22Rv1 (cell line): Measurements from ENCODE around the gene HS3ST3B1.

ENCODE experiments used
- H3K27ac ChIP-seq: fragments of 450-650 bp; 2 replicates; pipeline ENCODE4 v1.5.1; 2017
- CTCF ChIP-seq: fragments of 450-650 bp; IDR thresholded peaks from 2 replicates; pipeline ENCODE4 v1.5.1; 2017; ENCODE audit warnings: mild to moderate bottlenecking
- ZFX ChIP-seq: fragments of 450-650 bp; IDR thresholded peaks from 2 replicates; pipeline ENCODE4 v1.6.1; 2017; ENCODE audit warnings: antibody characterized with exemption, borderline replicate concordance

Gene HS3ST3B1

DNA sequence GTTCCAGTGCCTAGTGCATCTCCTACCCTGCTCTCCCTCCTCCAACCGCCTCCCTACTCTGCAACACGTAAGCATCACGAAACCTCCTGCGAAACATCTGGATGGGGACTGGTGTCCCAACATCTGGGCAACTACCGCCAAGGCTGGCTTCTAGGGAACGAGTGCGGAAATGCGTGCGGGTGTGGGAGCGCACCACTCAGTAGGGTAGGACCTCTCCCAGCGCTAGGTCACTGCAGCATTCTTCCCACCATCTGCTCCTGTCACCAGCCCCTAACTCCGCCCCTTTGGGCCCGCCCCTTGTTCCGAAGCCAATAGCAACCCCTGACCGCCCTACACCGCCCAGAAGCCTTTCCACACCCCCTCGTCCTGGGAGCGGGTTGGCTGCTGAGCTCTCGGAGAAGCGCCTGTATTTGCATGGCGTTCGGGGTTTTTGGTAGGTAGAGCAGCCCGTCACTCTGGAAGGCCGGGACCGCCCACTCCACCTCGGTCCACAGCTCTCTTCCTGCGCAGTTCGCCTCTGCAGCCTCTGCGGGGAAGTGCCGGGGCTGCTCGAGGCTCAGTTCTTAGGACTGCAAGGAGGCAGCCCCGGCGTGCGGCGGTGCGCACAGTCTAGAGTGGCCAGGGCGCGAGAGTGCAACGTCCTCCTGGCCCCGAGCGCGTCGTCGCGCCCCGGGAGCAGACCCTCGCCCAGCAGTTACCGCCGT lies at the start of gene HS3ST3B1:
Gene HS3ST3B1, plus strand, starts transcription at position 507 of the 704 bp plus-strand sequence. CDS start 438 bp downstream, outside the sequence.
- no peak for TF ChIP-seq CTCF
- no peak for TF ChIP-seq ZFX
- peak within 1 kb of the TSS; percentile 52; the same call in 1 of the 2 replicates for H3K27ac ChIP-seq

DNA sequence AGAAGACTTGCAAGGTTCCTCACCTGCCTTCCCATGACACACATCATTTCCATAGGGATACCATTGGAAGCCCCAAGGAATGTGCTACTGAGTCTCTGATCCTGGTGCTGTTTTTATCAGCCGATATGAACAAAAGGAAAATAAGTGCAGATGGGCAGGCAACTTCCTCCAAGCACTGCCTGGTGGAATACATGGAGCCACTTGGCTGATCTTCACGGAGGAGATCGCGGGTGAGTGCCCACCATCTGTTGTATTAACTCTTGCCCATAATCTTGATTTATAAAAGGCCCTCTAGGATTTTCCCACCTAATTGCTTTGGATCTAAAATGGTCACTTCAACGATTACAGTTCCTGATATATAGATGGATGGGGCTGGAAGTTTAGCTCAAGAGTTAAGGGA lies 39.5 kb upstream of the HS3ST3B1 start:
- no peak for TF ChIP-seq ZFX
- TF ChIP-seq CTCF: no peak

DNA sequence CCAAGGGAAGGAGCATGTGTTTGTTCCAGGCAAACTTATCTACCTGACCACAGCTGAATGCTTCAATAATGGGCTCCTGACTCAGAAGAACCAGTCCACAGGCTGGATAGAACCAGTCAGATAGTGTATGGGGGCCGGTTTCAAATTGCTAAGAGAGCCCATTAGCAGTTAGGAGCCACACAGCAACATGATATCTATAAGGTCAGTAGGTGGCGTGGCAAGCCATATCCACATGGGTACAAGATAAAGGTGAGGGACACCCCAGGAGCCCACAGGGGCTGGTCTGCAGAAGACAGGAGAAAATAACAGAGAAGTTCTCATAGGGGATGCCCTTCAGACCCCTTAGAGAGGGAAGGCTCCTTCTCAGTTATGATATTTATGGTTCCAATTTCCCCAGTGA lies 32.6 kb upstream of the HS3ST3B1 start:
- no peak overlapping the region for H3K27ac ChIP-seq
- TF ChIP-seq CTCF (no peak), ZFX (no peak)

More for the DNA sequence above, 39.5 kb upstream of the HS3ST3B1 start:
- H3K27ac ChIP-seq: no peak overlapping the region

DNA sequence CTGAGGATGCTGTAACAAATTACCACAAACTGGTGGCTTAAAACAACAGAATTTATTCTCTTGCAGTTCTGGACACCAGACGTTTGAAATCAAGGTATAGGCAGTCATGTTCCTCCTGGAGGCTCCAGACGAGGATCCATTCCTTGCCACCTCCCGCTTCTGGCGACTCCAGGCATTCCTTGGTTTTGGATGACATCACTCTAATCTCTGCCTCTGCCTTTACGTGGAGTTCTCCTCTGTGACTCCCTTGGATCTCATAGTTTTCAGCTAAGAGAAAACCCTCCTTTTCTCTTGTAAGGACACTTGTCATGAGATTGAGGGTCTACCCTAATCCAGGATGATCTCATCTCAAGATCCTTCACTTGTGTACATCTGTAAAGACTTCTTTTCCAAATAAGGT lies 31.4 kb upstream of the HS3ST3B1 start:
- TF ChIP-seq ZFX (no peak), CTCF (no peak)
- no peak overlapping the region for H3K27ac ChIP-seq

DNA sequence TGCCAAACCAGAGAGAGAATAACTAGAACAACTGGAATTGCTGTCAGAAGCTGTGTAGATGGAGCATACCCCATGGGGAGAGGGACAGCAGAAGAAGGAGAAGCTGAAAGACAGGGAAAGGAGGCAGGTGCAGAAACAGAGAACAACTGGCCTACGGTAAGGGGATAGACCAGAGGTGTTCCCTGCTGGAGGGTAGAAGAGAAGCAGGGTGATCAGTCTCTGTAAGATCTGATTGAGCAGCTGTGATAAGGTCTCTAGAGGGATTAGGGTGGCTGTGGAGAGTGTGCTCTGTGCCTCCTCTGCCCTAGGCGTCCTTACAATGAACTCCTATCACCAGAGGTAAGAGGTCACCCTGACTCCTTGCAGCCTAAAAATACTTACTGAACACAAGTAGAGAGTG lies 30.4 kb upstream of the HS3ST3B1 start:
- TF ChIP-seq CTCF (no peak), ZFX (no peak)
- H3K27ac ChIP-seq: no peak overlapping the region

- TF ChIP-seq ZFX (no peak), CTCF (no peak)
- H3K27ac ChIP-seq: peak overlapping the region; percentile 48
Observed at GRCh38 chr17:14276535-14277250, 24.2 kb upstream of the HS3ST3B1 start.

DNA sequence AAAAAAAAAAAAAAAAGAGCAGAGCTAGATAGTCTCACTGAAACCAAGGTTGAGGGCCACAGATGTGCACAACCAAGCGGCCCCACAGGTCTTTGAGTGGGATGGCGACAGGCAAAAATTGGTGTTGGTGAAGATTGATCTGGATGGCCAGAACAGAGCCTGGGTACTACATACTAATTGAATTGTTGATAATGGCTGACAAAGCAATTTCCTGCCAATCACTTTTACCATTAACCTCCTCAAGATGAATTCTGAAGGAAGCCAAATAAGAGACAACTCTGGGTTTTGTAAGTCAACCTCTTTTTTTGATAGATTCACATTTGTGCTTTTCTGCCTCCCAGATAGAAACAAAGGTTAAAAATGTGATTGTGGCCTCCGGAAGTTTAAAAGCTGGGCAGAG lies 19.4 kb upstream of the HS3ST3B1 start:
- no peak for TF ChIP-seq CTCF
- no peak for TF ChIP-seq ZFX
- no peak overlapping the region for H3K27ac ChIP-seq
